Mammary epithelial cell (primary cell): ENCODE results near the gene KRT13.

Experiments
- EZH2 ChIP-seq: IDR thresholded peaks from 2 replicates; pipeline ENCODE4 v1.6.1; 2012; ENCODE audit warnings: low read length, inconsistent platforms, borderline replicate concordance
- TF ChIP-seq, protein P1 (sequence below), 2 donors: IDR thresholded peaks in 1 of 2; conservative IDR thresholded peaks in 1 of 2; 2 replicates each; pipeline ENCODE4 v1.5.1; 2011 to 2012; ENCODE audit warnings: inconsistent platforms in 2 of 2, low read length in 2 of 2, mild to moderate bottlenecking in 2 of 2, control low read depth in 1 of 2, low read depth in 1 of 2; ENCODE audit not compliant: insufficient read depth in 1 of 2; ENCODE audit errors: extremely low read depth in 1 of 2

DNA sequence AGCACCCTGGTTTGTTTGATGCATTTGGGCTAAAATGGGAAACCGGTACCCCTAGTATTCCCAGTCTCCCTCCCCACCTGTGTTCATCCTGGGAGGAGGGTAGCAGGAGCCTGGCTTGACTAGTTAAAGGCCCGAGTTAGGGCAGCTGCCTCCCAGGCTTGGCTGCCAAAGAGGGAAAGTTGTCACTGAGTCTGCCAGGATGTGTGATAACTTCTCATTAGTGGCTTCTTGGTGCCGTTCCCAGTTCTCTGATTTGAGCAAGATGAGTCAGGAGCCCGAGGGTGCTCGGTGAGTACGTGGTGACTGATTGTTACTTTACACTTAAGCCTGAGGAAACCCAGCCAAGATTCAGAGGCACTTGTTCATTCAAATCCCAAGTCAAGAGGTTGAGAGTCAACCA lies 40.7 kb downstream of the KRT13 start:
- TF ChIP-seq, protein P1, sequence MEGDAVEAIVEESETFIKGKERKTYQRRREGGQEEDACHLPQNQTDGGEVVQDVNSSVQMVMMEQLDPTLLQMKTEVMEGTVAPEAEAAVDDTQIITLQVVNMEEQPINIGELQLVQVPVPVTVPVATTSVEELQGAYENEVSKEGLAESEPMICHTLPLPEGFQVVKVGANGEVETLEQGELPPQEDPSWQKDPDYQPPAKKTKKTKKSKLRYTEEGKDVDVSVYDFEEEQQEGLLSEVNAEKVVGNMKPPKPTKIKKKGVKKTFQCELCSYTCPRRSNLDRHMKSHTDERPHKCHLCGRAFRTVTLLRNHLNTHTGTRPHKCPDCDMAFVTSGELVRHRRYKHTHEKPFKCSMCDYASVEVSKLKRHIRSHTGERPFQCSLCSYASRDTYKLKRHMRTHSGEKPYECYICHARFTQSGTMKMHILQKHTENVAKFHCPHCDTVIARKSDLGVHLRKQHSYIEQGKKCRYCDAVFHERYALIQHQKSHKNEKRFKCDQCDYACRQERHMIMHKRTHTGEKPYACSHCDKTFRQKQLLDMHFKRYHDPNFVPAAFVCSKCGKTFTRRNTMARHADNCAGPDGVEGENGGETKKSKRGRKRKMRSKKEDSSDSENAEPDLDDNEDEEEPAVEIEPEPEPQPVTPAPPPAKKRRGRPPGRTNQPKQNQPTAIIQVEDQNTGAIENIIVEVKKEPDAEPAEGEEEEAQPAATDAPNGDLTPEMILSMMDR (conservative IDR thresholded peaks at IDR 0.05 in 1 of 2, IDR thresholded peaks at IDR 0.05 in 1 of 2; ENCODE audit: extremely low read depth in 1 of 2, insufficient read depth in 1 of 2, low read depth in 1 of 2, low read length in 2 of 2), result no peak
- no peak for TF ChIP-seq EZH2
